Fibroblast of lung (primary cell): ENCODE measurements around the gene TMOD4. TPM values are rescaled to one million over a fixed set of nuclear protein-coding genes. Genes with fewer than 3 reads are reported as not detected.

ENCODE experiments used
- DNase-seq, 2 donors: peaks; one replicate each; pipeline versions ENCODE4 v3.0.0 to v3.0.0-alpha.2; 2010; ENCODE audit warnings: low read depth in 2 of 2
- H2AFZ ChIP-seq: 2 replicates; pipeline ENCODE4 v1.5.1; 2012; ENCODE audit warnings: low read length, control low read depth, inconsistent platforms
- H3K27ac ChIP-seq: 2 replicates; pipeline ENCODE4 v1.5.1; 2011; ENCODE audit warnings: low read length, control low read depth; ENCODE audit not compliant: insufficient read depth
- H3K27me3 ChIP-seq: 2 replicates; pipeline ENCODE4 v1.5.1; 2011; ENCODE audit warnings: mild to moderate bottlenecking, low read length; ENCODE audit not compliant: control insufficient read depth, insufficient read depth
- H3K36me3 ChIP-seq: 2 replicates; pipeline ENCODE4 v1.5.1; 2011; ENCODE audit warnings: low read length; ENCODE audit not compliant: control insufficient read depth, insufficient read depth
- H3K4me1 ChIP-seq: 2 replicates; pipeline ENCODE4 v1.5.1; 2011; ENCODE audit warnings: low read length; ENCODE audit not compliant: control insufficient read depth, insufficient read depth; ENCODE audit errors: extremely low read depth
- H3K4me2 ChIP-seq: 2 replicates; pipeline ENCODE4 v1.5.1; 2011; ENCODE audit warnings: low read length, control low read depth; ENCODE audit not compliant: insufficient read depth; ENCODE audit errors: extremely low read depth
- H3K4me3 ChIP-seq, 4 experiments: fragments of 200-600 bp in 1 of 4; sonication (generic) in 1 of 4; replicated peaks in 1 of 4; 2 replicates each; pipeline ENCODE4 v1.5.1; 2011 to 2016; ENCODE audit warnings: low read length in 4 of 4, low read depth in 3 of 4, mild to moderate bottlenecking in 3 of 4, control low read depth in 2 of 4, inconsistent platforms in 1 of 4, mixed read lengths in 1 of 4; ENCODE audit not compliant: insufficient read depth in 1 of 4; ENCODE audit errors: control extremely low read depth in 1 of 4
- H3K79me2 ChIP-seq: 2 replicates; pipeline ENCODE4 v1.5.1; 2012; ENCODE audit warnings: mild to moderate bottlenecking, low read length, inconsistent platforms; ENCODE audit not compliant: control insufficient read depth, insufficient read depth
- H3K9ac ChIP-seq: 2 replicates; pipeline ENCODE4 v1.5.1; 2011; ENCODE audit warnings: mild to moderate bottlenecking, low read length, control low read depth; ENCODE audit not compliant: insufficient read depth
- H3K9me3 ChIP-seq: 2 replicates; pipeline ENCODE4 v1.5.1; 2012; ENCODE audit warnings: low read depth, low read length; ENCODE audit not compliant: control insufficient read depth, insufficient read depth
- H4K20me1 ChIP-seq: 2 replicates; pipeline ENCODE4 v1.5.1; 2011; ENCODE audit warnings: low read length; ENCODE audit not compliant: control insufficient read depth, insufficient read depth; ENCODE audit errors: extremely low read depth
- CTCF ChIP-seq, 2 donors: IDR thresholded peaks in 1 of 2; conservative IDR thresholded peaks in 1 of 2; 1 replicate in 1 of 2; 2 replicates in 1 of 2; pipeline ENCODE4 v1.5.1; 2011 to 2012; ENCODE audit warnings: low read length in 2 of 2, control low read depth in 1 of 2, inconsistent platforms in 1 of 2, low read depth in 1 of 2, mild to moderate bottlenecking in 1 of 2
- EZH2 ChIP-seq: IDR thresholded peaks from 2 replicates; pipeline ENCODE4 v1.5.1; 2012; ENCODE audit warnings: low read length, control low read depth, mild to moderate bottlenecking; ENCODE audit errors: missing control alignments
- polyA plus RNA-seq, 2 donors: library from polyadenylated mRNA; depleted of rRNA in 1 of 2; stranded (reverse) in 1 of 2; unstranded in 1 of 2; fragments of >200 nt; gene quantifications; 2 replicates each; pipeline ENCODE4 v1.2.1, GENCODE V29; 2011 to 2012; ENCODE audit warnings: missing spikeins in 1 of 2
- total RNA-seq: library from RNA; depleted of rRNA; stranded (reverse); fragments of >200 nt; gene quantifications from 2 replicates; pipeline ENCODE4 v1.2.1, GENCODE V29; 2014

The TMOD4 gene
- total and polyA plus RNA-seq, 2 donors (not counting 1 experiment from before 2014, with no cell fraction given), result 0.41 TPM; not detected in 1

DNA sequence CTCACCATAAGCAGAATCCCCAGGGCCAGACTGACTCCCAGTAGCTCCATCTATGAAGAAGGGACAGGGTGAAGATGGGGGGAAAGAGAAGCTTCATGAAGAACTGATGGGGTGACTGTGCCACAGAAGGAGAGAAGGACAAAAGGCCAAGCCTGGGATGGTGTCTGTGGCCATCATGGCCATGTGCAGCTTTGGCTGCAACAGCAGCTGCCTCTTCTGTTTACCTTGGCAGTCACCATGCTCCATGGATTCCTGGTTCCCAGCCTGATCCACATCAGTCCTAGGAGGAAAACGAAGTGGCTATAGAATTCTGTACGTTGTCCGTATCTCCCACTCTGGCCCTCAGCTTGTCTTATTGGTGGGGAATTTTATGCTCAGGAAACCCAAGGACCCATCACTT is 41.4 kb downstream of the TMOD4 start:
- Histone ChIP-seq H3K9me3 (no peaks in the 10 kb centered on the region), H3K4me2 (no peak overlapping the region), H3K4me3 (no peak overlapping the region), H3K27ac (no peak overlapping the region), H3K27me3 (no peaks in the 10 kb centered on the region), H4K20me1 (no peaks in the 10 kb centered on the region), H3K79me2 (no peaks in the 10 kb centered on the region), H3K36me3 (no peaks in the 10 kb centered on the region), H3K9ac (no peak overlapping the region), H3K4me1 (peaks cover 6% of the 10 kb centered on the region), H2AFZ (no peak overlapping the region)
- no peak for DNase-seq
- TF ChIP-seq CTCF (conservative IDR thresholded peaks at IDR 0.05 in 1 of 2, IDR thresholded peaks at IDR 0.05 in 1 of 2; ENCODE audit: low read depth in 1 of 2, low read length in 2 of 2), result no peak
- no peak for TF ChIP-seq EZH2

DNA sequence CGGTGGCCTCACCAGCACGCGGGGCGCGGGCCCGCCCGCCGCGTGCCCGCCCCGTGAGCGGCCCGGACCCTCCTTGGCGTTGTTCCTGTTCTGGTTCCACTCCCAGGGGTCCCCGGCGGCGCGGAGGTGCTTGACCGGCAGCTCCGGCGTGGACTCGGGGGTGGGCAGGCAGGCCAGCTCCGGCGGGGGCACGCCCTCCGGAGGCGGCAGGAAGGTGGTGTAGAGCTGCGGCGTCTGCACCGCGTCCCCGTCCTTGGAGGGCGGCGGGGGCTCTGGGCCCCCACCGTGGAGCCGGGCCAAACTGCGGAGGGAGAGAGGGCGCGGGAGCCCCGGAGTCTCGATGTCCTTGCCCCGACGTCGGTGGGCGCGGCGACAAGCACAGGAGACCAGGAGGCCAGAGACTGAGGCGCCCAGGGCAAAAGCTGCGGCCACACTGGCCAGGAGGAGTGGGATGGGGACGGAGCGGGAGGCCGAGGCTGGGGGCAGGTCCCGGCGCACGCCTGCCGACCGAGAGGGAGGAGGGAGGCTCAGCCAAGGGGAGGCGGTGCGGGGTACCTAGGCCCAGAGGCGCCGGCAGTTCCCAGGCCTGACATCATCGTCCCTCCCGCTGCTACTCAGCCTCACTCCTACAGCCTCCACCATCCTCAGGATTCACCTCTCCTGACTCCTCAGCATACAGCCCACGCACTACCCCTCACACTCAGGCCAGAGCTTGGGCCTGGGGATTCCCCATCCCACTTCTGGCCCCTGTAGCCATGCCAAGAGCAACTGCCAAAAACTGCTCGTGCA is 42.6 kb downstream of the TMOD4 start:
- no peak overlapping the region for H3K27ac ChIP-seq
- peaks cover 6% of the 10 kb centered on the region for H3K4me1 ChIP-seq
- no peaks in the 10 kb centered on the region for H3K27me3 ChIP-seq
- H4K20me1 ChIP-seq, result no peaks in the 10 kb centered on the region
- H3K79me2 ChIP-seq, result no peaks in the 10 kb centered on the region
- DNase-seq, result no peak
- H3K36me3 ChIP-seq, result no peaks in the 10 kb centered on the region
- H3K9ac ChIP-seq, result no peak overlapping the region
- H3K4me3 ChIP-seq, result no peak overlapping the region
- TF ChIP-seq EZH2 (no peak), CTCF (conservative IDR thresholded peaks at IDR 0.05 in 1 of 2, IDR thresholded peaks at IDR 0.05 in 1 of 2; ENCODE audit: low read depth in 1 of 2, low read length in 2 of 2) (no peak)
- H2AFZ ChIP-seq, result no peak overlapping the region
- H3K9me3 ChIP-seq, result no peaks in the 10 kb centered on the region
- no peak overlapping the region for H3K4me2 ChIP-seq

DNA sequence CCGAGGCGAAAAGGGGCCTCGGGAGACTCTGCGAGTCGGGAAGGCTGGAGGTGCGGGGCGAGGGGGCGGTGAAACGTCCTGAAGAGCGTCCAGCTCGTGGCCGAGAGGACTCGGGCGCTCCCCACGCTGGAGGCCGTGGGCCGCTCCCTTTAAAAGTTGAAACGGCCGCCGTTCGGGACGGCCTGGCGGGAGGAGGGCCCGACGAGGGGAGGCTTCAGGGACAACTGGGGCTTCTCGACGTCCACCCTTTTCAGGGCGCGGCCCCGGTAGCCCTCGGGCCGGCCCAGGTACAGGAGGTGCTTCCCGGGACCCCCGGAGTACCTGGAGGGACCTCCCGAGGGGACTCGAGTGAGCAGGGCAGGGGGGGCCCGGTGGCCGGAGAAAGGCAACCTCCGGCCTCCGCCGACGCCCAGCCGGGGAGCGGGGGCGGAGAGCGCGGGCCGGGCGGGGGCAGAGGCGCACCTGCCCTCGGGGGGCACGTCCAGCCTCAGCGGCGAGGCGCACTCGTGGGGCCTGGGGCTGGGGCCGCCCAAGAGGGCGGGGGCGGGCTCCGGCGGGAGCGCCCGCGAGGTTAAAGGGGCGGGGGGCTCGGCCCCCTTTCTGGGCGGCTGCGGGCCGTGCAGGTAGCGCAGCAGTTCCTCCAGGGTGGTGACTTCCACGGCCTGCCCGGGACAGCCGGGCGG is 43.3 kb downstream of the TMOD4 start:
- H3K4me2 ChIP-seq, result no peak overlapping the region

More for the DNA sequence above, 43.3 kb downstream of the TMOD4 start:
- Histone ChIP-seq H3K9ac (no peak overlapping the region), H3K36me3 (no peaks in the 10 kb centered on the region), H3K4me3 (no peak overlapping the region), H4K20me1 (no peaks in the 10 kb centered on the region), H3K27me3 (no peaks in the 10 kb centered on the region), H3K4me1 (peaks cover 6% of the 10 kb centered on the region), H3K79me2 (no peaks in the 10 kb centered on the region), H3K9me3 (no peaks in the 10 kb centered on the region), H3K27ac (no peak overlapping the region), H2AFZ (no peak overlapping the region)
- no peak for DNase-seq
- TF ChIP-seq CTCF (conservative IDR thresholded peaks at IDR 0.05 in 1 of 2, IDR thresholded peaks at IDR 0.05 in 1 of 2; ENCODE audit: low read depth in 1 of 2, low read length in 2 of 2) (no peak), EZH2 (no peak)
